RPMI8226 (cell line): Measurements from ENCODE around the gene PCMT1.
"Not testable (repeated sequence)": the region's sequence is repeated elsewhere in the genome, so short reads cannot be mapped to it uniquely, and the experiment has no call there.

ENCODE experiments used
- DNase-seq: peaks from one replicate; pipeline ENCODE4 v3.0.0-alpha.2; 2015

PCMT1 gene

GRCh38 chr6:149749594-149750135 lies at the start of gene PCMT1:
Gene PCMT1, plus strand, starts transcription at chr6:149749741. Its CDS starts 161 bp downstream, at chr6:149749902.
- peak; percentile 92 for DNase-seq

GRCh38 chr6:149701714-149702113 lies 47.8 kb upstream of the PCMT1 start:
- no peak for DNase-seq

- DNase-seq, result no peak
Measured at GRCh38 chr6:149711711-149712110, 37.8 kb upstream of the PCMT1 start.

DNA sequence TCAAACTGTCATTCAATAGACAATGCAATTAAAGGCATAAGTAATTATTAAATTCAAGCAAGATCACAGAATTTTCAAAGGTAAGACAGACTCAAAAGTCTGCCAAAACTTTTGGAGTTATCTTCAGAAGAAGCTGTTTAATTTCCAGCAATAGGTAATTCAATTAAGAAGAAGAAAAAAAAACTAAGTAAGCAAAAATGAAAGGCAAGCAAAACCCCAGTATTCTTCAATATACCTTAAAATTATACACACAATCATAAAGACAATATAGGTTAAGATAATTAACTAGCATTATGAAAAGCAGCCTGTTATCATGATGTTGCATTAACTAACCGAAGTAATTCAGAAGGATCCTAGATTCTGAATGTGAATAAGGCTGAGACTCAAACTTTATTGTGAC lies 35.1 kb upstream of the PCMT1 start:
- DNase-seq, result no peak

DNA sequence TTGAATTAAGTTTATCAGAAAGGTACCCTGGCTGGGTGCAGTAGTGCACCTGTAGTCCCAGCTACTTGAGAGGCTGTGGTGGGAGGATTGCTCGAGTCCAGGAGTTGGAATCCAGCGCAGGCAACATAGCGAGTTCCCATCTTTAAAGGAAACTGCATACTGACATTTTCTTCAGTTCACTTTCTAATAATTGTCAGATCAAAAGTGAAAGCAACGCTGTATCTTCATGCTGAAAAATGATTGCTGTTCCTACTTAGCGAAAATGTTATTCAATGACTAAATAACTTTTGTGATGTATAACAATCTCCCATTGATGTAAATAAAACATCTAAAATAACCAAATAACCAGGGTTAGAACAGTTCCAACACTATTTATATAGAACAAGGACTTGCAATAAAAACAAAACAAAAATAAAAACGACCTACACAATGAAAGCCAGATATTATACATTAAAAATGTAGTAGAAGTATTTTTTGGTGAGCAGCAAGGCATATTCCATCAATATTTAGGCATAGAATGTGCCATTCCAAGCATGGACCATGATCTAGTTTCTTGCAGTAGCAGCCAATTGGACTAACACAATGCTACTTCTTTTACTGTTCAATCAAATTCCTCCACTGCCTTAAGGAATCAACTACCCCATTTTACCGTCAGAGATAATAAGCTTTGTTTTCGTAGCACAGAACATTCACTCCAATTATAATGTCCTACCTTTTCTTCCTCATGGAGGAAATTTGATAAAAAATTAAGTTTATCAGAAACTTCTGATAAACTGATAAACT lies 33.2 kb upstream of the PCMT1 start:
- DNase-seq, result peak; percentile 8

DNA sequence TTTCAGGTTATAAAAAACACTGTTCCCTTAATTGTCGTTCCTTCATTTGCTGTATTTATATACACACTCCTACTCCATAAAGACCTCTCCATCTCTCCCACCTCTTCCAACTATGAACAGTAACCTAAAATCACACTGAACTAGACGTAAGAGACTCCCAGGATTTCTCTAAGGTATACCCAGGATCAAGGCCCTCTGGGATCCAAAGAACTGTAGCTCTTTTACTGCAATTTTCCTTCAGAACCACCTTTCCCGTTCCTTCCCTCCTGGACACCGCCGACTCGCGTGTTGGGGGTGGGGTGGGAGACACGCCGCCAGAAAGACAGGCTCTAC lies 32.3 kb upstream of the PCMT1 start:
- DNase-seq, result no peak

GRCh38 chr6:149717588-149718458 lies 31.7 kb upstream of the PCMT1 start, which contains the start of gene LATS1:
Gene LATS1, minus strand, starts transcription at chr6:149718101. Its CDS starts 15,975 bp downstream, at chr6:149702126.
- DNase-seq, result peak; percentile 81

DNA sequence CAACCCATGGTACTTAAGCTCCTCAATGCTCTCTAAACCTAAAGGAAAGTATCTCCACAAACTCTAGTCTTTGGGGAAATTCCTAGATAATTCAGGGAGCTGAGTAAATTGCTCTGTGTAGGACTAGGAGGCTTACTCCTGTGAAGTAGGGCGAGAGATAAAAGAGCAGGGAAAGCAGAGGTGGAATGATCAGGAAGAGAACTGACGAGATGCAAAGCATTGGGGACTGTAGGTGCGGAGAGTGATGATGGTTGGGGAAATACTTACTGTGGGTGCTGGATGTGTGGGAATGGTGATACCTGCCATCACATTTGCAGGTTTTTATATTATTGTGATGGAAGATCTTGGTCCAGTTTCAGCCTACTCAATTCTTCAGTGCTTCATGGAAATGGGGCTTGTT lies 30.0 kb upstream of the PCMT1 start:
- DNase-seq, result no peak

- no peak for DNase-seq
Measured at GRCh38 chr6:149723262-149723661, 26.3 kb upstream of the PCMT1 start.

- peak; percentile 35 for DNase-seq
Measured at GRCh38 chr6:149723771-149724417, 25.6 kb upstream of the PCMT1 start.

DNA sequence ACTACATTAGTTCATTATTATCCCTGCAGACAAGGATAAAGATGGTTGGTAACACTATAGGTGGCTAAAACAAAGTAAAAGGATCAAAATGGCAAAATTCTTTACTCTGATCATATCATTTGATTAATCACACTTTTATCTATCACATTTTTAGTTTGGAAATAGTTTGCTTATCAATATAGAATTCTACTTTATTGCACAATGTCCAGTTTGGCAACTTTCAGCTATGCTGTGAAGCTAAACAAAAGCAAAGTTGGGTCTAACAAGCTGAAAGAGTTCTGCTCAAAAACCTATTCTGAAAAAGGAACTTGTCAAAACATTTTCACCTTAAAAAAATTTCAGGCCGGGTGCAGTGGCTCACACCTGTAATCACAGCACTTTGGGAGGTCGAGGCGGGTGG lies 23.8 kb upstream of the PCMT1 start:
- no peak for DNase-seq

GRCh38 chr6:149727793-149728498 lies 21.6 kb upstream of the PCMT1 start:
- no peak for DNase-seq

GRCh38 chr6:149728499-149729234 lies 20.9 kb upstream of the PCMT1 start:
- DNase-seq, result no peak

GRCh38 chr6:149729824-149730223 lies 19.7 kb upstream of the PCMT1 start:
- no peak for DNase-seq

DNA sequence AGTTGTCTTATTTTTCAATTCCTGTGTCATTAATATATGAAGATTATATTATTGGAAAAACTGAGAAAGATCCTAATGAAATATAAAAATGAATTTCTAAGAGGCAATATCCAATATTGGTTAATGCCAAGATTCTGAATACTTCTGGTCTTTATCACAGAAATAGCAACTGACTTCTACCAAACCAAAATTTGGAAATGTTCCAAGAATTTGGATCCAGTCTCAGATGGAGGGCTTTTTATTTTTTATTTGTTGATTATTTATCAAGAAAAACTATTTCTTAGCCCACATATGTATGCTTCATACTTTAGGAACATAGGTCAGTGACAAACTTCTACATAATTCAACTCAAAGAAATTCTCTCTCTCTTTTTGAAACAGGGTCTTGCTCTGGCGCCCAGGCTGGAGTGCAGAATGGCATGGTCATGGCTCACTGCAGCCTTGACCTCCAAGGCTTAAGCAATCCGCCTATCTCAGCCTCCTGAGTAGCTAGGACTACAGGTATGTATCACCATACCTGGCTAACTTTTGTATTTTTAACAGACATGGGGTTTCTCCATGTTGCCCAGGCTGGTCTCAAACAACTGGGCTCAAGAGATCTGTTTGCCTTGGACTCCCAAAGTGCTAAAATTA lies 16.3 kb upstream of the PCMT1 start:
- no peak for DNase-seq

GRCh38 chr6:149734915-149735314 lies 14.6 kb upstream of the PCMT1 start:
- DNase-seq, result no peak

DNA sequence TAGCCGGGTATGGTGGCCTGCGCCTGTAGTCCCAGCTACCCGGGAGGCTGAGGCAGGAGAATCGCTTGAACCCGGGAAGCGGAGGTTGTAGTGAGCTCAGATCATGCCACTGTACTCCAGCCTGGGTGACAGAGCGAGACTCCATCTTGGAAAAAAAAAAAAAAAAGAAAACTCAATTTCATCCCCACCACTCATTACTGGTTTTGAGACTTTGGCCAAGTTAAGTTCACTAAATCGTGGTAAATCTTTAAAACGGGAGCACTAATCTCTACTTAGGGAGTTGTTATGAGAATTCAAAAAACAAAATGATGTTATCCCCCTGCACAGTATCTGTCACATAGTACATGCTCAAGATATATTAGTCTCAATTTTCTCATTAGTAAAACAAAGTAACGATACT lies 4.3 kb upstream of the PCMT1 start:
- DNase-seq, result not testable (repeated sequence)

GRCh38 chr6:149746147-149746946 lies 3.2 kb upstream of the PCMT1 start, which contains the start of gene NUP43:
Gene NUP43, minus strand, starts transcription at chr6:149746529. Its CDS starts 34 bp downstream, at chr6:149746495.
- DNase-seq, result peak; percentile 93

GRCh38 chr6:149749082-149749593 lies 403 bp upstream of the PCMT1 start:
- DNase-seq, result not testable (repeated sequence)

- peak; percentile 43 for DNase-seq
Measured at GRCh38 chr6:149750136-149750609, 632 bp downstream of the PCMT1 start.
